ENCODE measurements around the gene EIF5.
A peak's percentile ranks its signal among the peaks of the same experiment; 100 is the strongest.

DNA sequence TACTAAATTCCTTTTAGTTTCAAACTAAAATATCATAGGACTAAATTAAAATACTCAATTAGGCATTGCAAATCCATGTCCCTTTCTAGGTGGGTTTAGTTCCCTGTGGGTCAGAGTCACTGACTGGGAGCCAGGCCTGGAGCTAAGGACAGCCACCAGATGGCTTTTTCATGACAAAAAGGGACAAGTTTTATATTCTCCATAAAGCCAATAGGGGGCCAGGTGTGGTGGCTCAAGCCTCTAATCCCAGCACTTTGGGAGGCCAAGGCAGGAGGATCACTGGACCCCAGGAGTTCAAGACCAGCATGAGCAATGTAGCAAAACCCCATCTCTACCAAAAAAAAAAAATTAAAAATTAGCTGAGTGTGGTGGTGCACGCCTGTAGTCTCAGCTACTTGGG is 35.4 kb upstream of the EIF5 start:
- TF ChIP-seq, protein P1, sequence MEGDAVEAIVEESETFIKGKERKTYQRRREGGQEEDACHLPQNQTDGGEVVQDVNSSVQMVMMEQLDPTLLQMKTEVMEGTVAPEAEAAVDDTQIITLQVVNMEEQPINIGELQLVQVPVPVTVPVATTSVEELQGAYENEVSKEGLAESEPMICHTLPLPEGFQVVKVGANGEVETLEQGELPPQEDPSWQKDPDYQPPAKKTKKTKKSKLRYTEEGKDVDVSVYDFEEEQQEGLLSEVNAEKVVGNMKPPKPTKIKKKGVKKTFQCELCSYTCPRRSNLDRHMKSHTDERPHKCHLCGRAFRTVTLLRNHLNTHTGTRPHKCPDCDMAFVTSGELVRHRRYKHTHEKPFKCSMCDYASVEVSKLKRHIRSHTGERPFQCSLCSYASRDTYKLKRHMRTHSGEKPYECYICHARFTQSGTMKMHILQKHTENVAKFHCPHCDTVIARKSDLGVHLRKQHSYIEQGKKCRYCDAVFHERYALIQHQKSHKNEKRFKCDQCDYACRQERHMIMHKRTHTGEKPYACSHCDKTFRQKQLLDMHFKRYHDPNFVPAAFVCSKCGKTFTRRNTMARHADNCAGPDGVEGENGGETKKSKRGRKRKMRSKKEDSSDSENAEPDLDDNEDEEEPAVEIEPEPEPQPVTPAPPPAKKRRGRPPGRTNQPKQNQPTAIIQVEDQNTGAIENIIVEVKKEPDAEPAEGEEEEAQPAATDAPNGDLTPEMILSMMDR (conservative IDR thresholded peaks at IDR 0.05; ENCODE audit: low read depth in 2 of 2), result peak; percentile 24 to 35; a peak in 1 of 4 replicates
- TF ChIP-seq EZH2phosphoT487 (IDR thresholded peaks at IDR 0.05; ENCODE audit: unreplicated experiment) (no peak), POLR2AphosphoS5 (IDR thresholded peaks at IDR 0.05; ENCODE audit: low read depth) (no peak), CREB1 (CRISPR knock-in tag; IDR thresholded peaks at IDR 0.05; ENCODE audit: low read depth) (no peak), EZH2 (IDR thresholded peaks at IDR 0.05; ENCODE audit: low read depth, unreplicated experiment) (no peak), ZNF331 (CRISPR knock-in tag; IDR thresholded peaks at IDR 0.05; ENCODE audit: low read depth) (no peak), NANOG (IDR thresholded peaks at IDR 0.05; ENCODE audit: borderline replicate concordance) (no peak), JUNB (IDR thresholded peaks at IDR 0.05; ENCODE audit: unreplicated experiment) (no peak), STAT1 (IDR thresholded peaks at IDR 0.05; ENCODE audit: unreplicated experiment) (no peak)
- TF ChIP-seq, protein P2, sequence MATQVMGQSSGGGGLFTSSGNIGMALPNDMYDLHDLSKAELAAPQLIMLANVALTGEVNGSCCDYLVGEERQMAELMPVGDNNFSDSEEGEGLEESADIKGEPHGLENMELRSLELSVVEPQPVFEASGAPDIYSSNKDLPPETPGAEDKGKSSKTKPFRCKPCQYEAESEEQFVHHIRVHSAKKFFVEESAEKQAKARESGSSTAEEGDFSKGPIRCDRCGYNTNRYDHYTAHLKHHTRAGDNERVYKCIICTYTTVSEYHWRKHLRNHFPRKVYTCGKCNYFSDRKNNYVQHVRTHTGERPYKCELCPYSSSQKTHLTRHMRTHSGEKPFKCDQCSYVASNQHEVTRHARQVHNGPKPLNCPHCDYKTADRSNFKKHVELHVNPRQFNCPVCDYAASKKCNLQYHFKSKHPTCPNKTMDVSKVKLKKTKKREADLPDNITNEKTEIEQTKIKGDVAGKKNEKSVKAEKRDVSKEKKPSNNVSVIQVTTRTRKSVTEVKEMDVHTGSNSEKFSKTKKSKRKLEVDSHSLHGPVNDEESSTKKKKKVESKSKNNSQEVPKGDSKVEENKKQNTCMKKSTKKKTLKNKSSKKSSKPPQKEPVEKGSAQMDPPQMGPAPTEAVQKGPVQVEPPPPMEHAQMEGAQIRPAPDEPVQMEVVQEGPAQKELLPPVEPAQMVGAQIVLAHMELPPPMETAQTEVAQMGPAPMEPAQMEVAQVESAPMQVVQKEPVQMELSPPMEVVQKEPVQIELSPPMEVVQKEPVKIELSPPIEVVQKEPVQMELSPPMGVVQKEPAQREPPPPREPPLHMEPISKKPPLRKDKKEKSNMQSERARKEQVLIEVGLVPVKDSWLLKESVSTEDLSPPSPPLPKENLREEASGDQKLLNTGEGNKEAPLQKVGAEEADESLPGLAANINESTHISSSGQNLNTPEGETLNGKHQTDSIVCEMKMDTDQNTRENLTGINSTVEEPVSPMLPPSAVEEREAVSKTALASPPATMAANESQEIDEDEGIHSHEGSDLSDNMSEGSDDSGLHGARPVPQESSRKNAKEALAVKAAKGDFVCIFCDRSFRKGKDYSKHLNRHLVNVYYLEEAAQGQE (IDR thresholded peaks at IDR 0.05; ENCODE audit: unreplicated experiment), result no peak
- TF ChIP-seq, protein P3, sequence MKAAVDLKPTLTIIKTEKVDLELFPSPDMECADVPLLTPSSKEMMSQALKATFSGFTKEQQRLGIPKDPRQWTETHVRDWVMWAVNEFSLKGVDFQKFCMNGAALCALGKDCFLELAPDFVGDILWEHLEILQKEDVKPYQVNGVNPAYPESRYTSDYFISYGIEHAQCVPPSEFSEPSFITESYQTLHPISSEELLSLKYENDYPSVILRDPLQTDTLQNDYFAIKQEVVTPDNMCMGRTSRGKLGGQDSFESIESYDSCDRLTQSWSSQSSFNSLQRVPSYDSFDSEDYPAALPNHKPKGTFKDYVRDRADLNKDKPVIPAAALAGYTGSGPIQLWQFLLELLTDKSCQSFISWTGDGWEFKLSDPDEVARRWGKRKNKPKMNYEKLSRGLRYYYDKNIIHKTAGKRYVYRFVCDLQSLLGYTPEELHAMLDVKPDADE (IDR thresholded peaks at IDR 0.05), result no peak
- TF ChIP-seq, protein P4, sequence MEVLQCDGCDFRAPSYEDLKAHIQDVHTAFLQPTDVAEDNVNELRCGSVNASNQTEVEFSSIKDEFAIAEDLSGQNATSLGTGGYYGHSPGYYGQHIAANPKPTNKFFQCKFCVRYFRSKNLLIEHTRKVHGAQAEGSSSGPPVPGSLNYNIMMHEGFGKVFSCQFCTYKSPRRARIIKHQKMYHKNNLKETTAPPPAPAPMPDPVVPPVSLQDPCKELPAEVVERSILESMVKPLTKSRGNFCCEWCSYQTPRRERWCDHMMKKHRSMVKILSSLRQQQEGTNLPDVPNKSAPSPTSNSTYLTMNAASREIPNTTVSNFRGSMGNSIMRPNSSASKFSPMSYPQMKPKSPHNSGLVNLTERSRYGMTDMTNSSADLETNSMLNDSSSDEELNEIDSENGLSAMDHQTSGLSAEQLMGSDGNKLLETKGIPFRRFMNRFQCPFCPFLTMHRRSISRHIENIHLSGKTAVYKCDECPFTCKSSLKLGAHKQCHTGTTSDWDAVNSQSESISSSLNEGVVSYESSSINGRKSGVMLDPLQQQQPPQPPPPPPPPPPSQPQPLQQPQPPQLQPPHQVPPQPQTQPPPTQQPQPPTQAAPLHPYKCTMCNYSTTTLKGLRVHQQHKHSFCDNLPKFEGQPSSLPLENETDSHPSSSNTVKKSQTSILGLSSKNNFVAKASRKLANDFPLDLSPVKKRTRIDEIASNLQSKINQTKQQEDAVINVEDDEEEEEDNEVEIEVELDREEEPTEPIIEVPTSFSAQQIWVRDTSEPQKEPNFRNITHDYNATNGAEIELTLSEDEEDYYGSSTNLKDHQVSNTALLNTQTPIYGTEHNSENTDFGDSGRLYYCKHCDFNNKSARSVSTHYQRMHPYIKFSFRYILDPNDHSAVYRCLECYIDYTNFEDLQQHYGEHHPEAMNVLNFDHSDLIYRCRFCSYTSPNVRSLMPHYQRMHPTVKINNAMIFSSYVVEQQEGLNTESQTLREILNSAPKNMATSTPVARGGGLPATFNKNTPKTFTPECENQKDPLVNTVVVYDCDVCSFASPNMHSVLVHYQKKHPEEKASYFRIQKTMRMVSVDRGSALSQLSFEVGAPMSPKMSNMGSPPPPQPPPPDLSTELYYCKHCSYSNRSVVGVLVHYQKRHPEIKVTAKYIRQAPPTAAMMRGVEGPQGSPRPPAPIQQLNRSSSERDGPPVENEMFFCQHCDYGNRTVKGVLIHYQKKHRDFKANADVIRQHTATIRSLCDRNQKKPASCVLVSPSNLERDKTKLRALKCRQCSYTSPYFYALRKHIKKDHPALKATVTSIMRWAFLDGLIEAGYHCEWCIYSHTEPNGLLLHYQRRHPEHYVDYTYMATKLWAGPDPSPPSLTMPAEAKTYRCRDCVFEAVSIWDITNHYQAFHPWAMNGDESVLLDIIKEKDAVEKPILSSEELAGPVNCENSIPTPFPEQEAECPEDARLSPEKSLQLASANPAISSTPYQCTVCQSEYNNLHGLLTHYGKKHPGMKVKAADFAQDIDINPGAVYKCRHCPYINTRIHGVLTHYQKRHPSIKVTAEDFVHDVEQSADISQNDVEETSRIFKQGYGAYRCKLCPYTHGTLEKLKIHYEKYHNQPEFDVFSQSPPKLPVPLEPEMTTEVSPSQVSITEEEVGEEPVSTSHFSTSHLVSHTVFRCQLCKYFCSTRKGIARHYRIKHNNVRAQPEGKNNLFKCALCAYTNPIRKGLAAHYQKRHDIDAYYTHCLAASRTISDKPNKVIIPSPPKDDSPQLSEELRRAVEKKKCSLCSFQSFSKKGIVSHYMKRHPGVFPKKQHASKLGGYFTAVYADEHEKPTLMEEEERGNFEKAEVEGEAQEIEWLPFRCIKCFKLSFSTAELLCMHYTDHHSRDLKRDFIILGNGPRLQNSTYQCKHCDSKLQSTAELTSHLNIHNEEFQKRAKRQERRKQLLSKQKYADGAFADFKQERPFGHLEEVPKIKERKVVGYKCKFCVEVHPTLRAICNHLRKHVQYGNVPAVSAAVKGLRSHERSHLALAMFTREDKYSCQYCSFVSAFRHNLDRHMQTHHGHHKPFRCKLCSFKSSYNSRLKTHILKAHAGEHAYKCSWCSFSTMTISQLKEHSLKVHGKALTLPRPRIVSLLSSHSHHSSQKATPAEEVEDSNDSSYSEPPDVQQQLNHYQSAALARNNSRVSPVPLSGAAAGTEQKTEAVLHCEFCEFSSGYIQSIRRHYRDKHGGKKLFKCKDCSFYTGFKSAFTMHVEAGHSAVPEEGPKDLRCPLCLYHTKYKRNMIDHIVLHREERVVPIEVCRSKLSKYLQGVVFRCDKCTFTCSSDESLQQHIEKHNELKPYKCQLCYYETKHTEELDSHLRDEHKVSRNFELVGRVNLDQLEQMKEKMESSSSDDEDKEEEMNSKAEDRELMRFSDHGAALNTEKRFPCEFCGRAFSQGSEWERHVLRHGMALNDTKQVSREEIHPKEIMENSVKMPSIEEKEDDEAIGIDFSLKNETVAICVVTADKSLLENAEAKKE (CRISPR knock-in tag; IDR thresholded peaks at IDR 0.05), result no peak
